ENCODE measurements around the gene ARHGEF5. TPM values are rescaled to one million over a fixed set of nuclear protein-coding genes. Genes with fewer than 3 reads are reported as not detected.

The ARHGEF5 gene
- total RNA-seq, 3 donors from 2014 or later (not counting 1 experiment from before 2014, with no cell fraction given), result 1.2 to 2.1 (median 1.8) TPM

DNA sequence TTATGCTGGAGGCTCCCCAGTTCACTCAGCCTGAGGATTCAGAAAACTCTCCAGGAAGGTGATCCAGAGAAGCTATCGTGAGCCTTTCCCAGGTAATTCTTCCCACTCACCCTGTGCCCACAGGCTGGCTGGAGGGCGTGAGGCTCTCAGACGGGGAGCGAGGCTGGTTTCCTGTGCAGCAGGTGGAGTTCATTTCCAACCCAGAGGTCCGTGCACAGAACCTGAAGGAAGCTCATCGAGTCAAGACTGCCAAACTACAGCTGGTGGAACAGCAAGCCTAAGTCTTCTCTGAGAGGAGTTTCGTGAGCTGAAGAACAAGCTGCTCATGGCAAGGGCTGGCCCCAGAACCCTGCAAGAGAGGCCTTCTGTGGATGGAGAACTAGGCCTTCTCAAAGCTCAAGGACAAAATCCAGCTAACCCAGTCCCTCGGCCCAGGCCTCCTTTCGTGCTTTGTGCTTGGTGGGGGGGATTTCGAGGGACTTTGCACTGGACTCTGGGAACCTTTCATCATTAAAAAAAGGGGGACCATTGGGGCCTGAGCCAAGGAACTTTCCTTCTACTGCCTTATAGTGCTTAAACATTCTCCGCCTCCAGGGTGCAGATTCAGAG lies 24.7 kb downstream of the ARHGEF5 start:
- H3K9me3 Mint-ChIP-seq, result no peaks in the 10 kb centered on the region
- ATAC-seq, result no peak
- H3K27me3 Mint-ChIP-seq (ENCODE audit: low read depth in 2 of 2), result peaks cover 0 to 5% of the 10 kb centered on the region in 2 donors
- Histone ChIP-seq H3K9me3 (ENCODE audit: control insufficient read depth, insufficient read depth, low read length) (no peaks in the 10 kb centered on the region), H3K27ac (ENCODE audit: low read length) (no peak overlapping the region), H3K27me3 (ENCODE audit: control insufficient read depth, insufficient read depth, low read length) (no peaks in the 10 kb centered on the region), H3K4me3 (ENCODE audit: low read length) (no peak overlapping the region), H3K36me3 (ENCODE audit: control insufficient read depth, insufficient read depth, low read length) (no peaks in the 10 kb centered on the region), H3K4me1 (ENCODE audit: control insufficient read depth, insufficient read depth, low read length) (no peaks in the 10 kb centered on the region)
- WGBS (ENCODE audit: insufficient coverage), result 96% methylated on average over 11 of the region's 11 CpGs
- no peaks in the 10 kb centered on the region for H3K36me3 Mint-ChIP-seq
- DNase-seq, result no peak
- no peak overlapping the region for H3K4me3 Mint-ChIP-seq
- intact Hi-C loops (cut with micrococcal nuclease), result no loop called here
- TF ChIP-seq, protein P1, sequence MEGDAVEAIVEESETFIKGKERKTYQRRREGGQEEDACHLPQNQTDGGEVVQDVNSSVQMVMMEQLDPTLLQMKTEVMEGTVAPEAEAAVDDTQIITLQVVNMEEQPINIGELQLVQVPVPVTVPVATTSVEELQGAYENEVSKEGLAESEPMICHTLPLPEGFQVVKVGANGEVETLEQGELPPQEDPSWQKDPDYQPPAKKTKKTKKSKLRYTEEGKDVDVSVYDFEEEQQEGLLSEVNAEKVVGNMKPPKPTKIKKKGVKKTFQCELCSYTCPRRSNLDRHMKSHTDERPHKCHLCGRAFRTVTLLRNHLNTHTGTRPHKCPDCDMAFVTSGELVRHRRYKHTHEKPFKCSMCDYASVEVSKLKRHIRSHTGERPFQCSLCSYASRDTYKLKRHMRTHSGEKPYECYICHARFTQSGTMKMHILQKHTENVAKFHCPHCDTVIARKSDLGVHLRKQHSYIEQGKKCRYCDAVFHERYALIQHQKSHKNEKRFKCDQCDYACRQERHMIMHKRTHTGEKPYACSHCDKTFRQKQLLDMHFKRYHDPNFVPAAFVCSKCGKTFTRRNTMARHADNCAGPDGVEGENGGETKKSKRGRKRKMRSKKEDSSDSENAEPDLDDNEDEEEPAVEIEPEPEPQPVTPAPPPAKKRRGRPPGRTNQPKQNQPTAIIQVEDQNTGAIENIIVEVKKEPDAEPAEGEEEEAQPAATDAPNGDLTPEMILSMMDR (IDR thresholded peaks at IDR 0.05), result no peak
- no peaks in the 10 kb centered on the region for H3K4me1 Mint-ChIP-seq
- H3K27ac Mint-ChIP-seq, result no peak overlapping the region

DNA sequence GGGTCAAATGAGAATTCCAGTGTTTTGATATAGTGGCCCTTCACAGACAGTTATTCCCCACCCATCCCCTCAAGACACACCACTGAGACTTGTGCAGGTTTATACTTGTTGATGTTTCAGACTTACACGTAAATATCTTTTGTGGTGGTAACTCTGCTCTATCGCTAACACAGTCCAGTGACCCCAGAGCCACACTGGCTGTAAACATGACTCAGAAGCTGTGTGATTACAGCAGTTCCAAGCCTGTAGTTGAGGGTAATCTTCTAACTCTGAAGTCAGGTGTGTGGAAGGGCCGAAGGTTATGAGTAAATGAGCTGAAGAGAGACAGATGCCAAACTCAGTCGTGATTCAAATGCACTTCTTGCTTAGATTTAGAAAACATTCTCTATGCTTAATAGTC lies 28.9 kb downstream of the ARHGEF5 start:
- H3K4me1 ChIP-seq (ENCODE audit: control insufficient read depth, insufficient read depth, low read length), result no peaks in the 10 kb centered on the region
- no peaks in the 10 kb centered on the region for H3K9me3 Mint-ChIP-seq
- H3K4me1 Mint-ChIP-seq, result no peaks in the 10 kb centered on the region
- H3K4me3 Mint-ChIP-seq, result no peak overlapping the region
- peaks cover 0 to 5% of the 10 kb centered on the region in 2 donors for H3K27me3 Mint-ChIP-seq (ENCODE audit: low read depth in 2 of 2)
- no peak overlapping the region for H3K27ac ChIP-seq (ENCODE audit: low read length)
- no peaks in the 10 kb centered on the region for H3K36me3 Mint-ChIP-seq
- no peaks in the 10 kb centered on the region for H3K9me3 ChIP-seq (ENCODE audit: control insufficient read depth, insufficient read depth, low read length)
- 78% methylated on average over 4 of the region's 4 CpGs for WGBS (ENCODE audit: insufficient coverage)
- no peaks in the 10 kb centered on the region for H3K36me3 ChIP-seq (ENCODE audit: control insufficient read depth, insufficient read depth, low read length)
- no peak overlapping the region for H3K4me3 ChIP-seq (ENCODE audit: low read length)
- ATAC-seq (no peak), DNase-seq (no peak)
- no peaks in the 10 kb centered on the region for H3K27me3 ChIP-seq (ENCODE audit: control insufficient read depth, insufficient read depth, low read length)
- intact Hi-C loops (cut with micrococcal nuclease), result no loop called here
- no peak overlapping the region for H3K27ac Mint-ChIP-seq
- TF ChIP-seq, protein P1 (IDR thresholded peaks at IDR 0.05), result no peak

DNA sequence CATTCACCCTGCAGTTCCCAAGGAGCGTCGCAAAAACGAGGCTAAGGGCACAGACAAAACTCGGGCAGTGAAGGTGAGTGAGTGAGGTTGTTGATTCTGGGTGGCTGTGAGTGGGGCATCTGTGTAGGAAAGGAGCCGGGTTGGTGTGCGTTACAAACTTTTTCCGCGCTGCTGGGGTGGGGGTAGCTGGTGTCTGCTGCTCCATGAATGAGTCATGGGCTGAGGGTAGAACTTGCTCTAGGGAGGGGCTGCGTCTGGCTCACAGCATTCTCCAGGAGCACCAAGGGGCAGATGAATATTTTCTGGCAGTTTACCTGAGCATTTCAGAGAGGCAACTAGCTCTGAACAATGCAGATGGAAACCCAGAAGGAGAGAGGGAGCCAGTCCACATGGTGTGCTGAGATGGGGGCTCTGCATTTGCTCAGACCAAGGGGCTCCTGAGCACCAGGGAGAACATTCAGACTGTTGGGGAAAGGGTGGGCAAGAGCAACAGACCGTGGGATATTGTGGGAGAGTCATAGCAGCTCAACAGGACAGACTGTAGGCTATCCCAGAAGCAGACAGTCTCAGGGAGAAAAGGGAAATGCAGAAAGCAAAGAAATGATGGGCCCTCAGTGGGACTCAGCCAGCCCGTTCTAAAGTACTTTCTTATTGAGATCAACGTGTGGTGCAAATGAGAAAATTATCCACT lies 29.5 kb downstream of the ARHGEF5 start:
- Histone ChIP-seq H3K4me1 (ENCODE audit: control insufficient read depth, insufficient read depth, low read length) (no peaks in the 10 kb centered on the region), H3K9me3 (ENCODE audit: control insufficient read depth, insufficient read depth, low read length) (no peaks in the 10 kb centered on the region), H3K27me3 (ENCODE audit: control insufficient read depth, insufficient read depth, low read length) (no peaks in the 10 kb centered on the region), H3K27ac (ENCODE audit: low read length) (no peak overlapping the region), H3K4me3 (ENCODE audit: low read length) (no peak overlapping the region), H3K36me3 (ENCODE audit: control insufficient read depth, insufficient read depth, low read length) (no peaks in the 10 kb centered on the region)
- WGBS (ENCODE audit: insufficient coverage), result 84% methylated on average over 12 of the region's 12 CpGs
- Mint-ChIP-seq H3K4me1 (no peaks in the 10 kb centered on the region), H3K27ac (no peak overlapping the region), H3K9me3 (no peaks in the 10 kb centered on the region), H3K27me3 (ENCODE audit: low read depth in 2 of 2) (peaks cover 0 to 5% of the 10 kb centered on the region in 2 donors), H3K36me3 (no peaks in the 10 kb centered on the region), H3K4me3 (no peak overlapping the region)
- intact Hi-C loops (cut with micrococcal nuclease), result no loop called here
- DNase-seq, result no peak
- no peak for ATAC-seq
- TF ChIP-seq, protein P1 (IDR thresholded peaks at IDR 0.05), result no peak
